Mucosa of descending colon (tissue), 3 donors: ENCODE results near the gene IL1RN. TPM values are rescaled to one million over a fixed set of nuclear protein-coding genes. Genes with fewer than 3 reads are reported as not detected.

Source experiments
- ATAC-seq: fragments of 200-7000 bp; cut with Tn5 transposase; one replicate; pipeline ENCODE4 v1.9.1; 2020; ENCODE audit warnings: mild to moderate bottlenecking, moderate library complexity
- DNase-seq, 3 donors: peaks; one replicate each; pipeline ENCODE4 v3.0.0-alpha.2; 2020
- H3K36me3 ChIP-seq: fragments of 200-600 bp; one replicate; pipeline ENCODE4 v1.8.0; 2021; ENCODE audit warnings: low read depth, mild to moderate bottlenecking
- H3K4me1 ChIP-seq: fragments of 200-600 bp; one replicate; pipeline ENCODE4 v1.8.0; 2021; ENCODE audit warnings: low read depth, mild to moderate bottlenecking
- H3K4me3 ChIP-seq: fragments of 200-600 bp; one replicate; pipeline ENCODE4 v1.8.0; 2021; ENCODE audit warnings: mild to moderate bottlenecking
- H3K9me3 ChIP-seq: fragments of 200-600 bp; one replicate; pipeline ENCODE4 v1.8.0; 2021; ENCODE audit warnings: mild to moderate bottlenecking
- CTCF ChIP-seq: fragments of 200-600 bp; IDR thresholded peaks from one replicate; pipeline ENCODE4 v1.8.0; 2022; ENCODE audit warnings: antibody characterized with exemption, mild to moderate bottlenecking
- intact Hi-C, 2 donors: fragments of 100-400 bp; cut with DNase I in 1 of 2; cut with micrococcal nuclease in 1 of 2; formaldehyde crosslinking; loops; one replicate each; pipeline versions ENCODE4 v1.11.0 to v1.11.1; 2022; cut with DNase I, micrococcal nuclease
- total RNA-seq, 3 donors: library from RNA; stranded (reverse); fragmentation: NEBNext Ultra II Directional in 2 of 3; extraction: Animal tissue kit (Norgen Biotek cat#: 25700) in 2 of 3; gene quantifications; one replicate each; pipeline versions ENCODE4 v1.2.1 to v1.2.4, GENCODE V29; 2021 to 2023
- donor health status: DM: no; HTN: no; CAD: no; lungs with moderate emphysema.
- donor health status: DM: no; HTN: no; CAD: no.
- donor health status: DM: no; HTN: yes; CAD: no.

Gene IL1RN
- total RNA-seq, 3 donors from 2014 or later, result 0.17 to 11.9 (median 0.76) TPM

DNA sequence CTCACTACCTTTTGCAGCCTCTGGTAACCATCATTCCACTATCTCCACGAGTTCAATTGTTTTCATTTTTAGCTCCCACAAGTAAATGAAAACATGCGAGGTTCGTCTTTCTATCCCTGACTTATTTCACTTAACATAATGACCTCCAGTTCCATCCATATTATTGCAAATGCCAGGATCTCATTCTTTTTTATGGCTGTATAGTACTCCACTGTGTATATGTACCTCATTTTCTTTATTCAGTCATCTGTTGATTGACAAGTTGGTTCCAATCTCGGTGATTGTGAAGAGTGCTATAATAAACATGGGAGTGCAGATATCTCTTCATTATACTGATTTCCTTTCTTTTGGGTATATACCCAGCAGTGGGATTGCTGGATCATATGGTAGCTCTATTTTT, 16.9 kb downstream of the IL1RN start:
- no peak for TF ChIP-seq CTCF
- H3K4me3 ChIP-seq, result no peak overlapping the region

GRCh38 chr2:113148606-113149552, 21.5 kb downstream of the IL1RN start:
- TF ChIP-seq CTCF, result no peak
- ATAC-seq, result peak; percentile 35
- Histone ChIP-seq H3K9me3 (no peaks in the 10 kb centered on the region), H3K36me3 (no peaks in the 10 kb centered on the region), H3K4me1 (no peaks in the 10 kb centered on the region), H3K4me3 (no peak overlapping the region)
- intact Hi-C loops, result no loop called here
- DNase-seq, result no peak

More for the DNA sequence above, 16.9 kb downstream of the IL1RN start:
- DNase-seq (no peak), ATAC-seq (no peak)
- Histone ChIP-seq H3K4me1 (no peaks in the 10 kb centered on the region), H3K36me3 (no peaks in the 10 kb centered on the region), H3K9me3 (no peaks in the 10 kb centered on the region)
- intact Hi-C loops, result no loop called here

DNA sequence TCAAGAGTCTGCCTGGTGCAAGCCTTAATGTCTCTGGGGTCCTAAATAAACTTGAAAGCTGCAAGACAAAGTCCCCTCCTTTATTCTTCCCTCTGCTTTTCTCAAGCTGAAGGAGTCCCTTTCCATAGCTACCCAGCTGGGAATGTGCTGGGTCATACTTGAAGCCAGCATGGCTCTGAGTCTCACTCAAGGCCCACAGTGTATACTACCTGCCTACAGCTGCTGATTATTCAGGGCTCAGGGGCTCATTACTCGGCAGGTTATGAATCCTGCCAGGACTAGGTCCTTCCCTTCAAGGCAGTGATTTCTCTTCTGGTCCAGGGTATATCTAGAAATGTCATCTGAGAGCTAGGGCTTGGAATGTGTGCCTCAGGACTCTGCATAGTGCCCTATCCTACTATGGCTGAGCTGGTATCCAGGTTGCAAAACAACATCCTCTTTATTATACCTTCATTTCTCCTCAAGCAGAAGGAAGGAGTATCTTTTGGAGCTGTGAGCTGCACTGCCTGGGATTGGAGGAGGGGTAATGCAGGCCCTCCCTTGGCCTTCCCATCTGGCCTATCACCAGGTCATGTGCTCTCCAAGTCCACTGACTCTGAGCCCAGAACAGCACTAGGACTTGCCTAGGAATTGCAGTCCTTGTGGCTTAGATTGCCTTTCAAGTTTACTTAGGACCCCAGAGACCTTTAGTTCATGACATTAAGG, 22.3 kb downstream of the IL1RN start:
- intact Hi-C loops, result no loop called here
- H3K36me3 ChIP-seq, result no peaks in the 10 kb centered on the region
- no peaks in the 10 kb centered on the region for H3K4me1 ChIP-seq
- TF ChIP-seq CTCF, result no peak
- no peak for ATAC-seq
- H3K9me3 ChIP-seq, result no peaks in the 10 kb centered on the region
- H3K4me3 ChIP-seq, result no peak overlapping the region
- no peak for DNase-seq

DNA sequence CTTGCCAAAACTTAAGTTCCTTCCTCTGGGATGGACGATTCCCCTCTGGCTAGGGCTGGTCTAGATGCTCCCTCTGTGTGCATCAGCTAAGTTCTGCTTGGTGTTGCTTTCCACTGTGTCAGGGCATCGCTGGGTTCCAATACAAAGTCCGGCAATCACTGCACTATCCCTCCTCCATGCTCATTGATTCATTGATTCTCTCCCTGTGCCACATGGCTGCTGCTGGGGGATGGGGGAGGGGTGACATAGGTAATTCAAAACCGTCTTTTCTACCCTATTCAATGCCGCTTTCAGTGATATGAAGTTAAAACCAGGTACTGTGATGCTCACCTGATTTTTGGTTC, 22.8 kb downstream of the IL1RN start:
- TF ChIP-seq CTCF, result no peak
- no peak for ATAC-seq
- Histone ChIP-seq H3K9me3 (no peaks in the 10 kb centered on the region), H3K4me1 (no peaks in the 10 kb centered on the region), H3K36me3 (no peaks in the 10 kb centered on the region), H3K4me3 (no peak overlapping the region)
- no peak for DNase-seq
- intact Hi-C loops, result no loop called here

DNA sequence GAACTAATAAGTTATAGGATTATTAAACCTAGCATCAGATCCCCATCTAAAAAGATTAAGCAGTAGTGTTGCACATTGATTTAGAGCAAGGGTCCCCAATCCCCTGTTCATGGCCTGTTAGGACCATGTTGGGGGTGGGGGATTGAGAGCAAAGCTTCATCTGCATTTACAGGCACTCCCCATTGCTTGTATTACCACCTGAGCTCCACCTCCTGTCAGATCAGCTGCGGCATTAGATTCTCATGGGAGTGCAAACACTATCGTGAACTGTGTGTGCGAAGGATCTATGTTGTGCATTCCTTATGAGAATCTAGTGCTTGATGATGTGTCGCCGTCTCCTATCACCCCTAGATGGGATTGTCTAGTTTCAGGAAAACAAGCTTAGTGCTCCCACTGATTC, 27.9 kb downstream of the IL1RN start:
- Histone ChIP-seq H3K9me3 (no peaks in the 10 kb centered on the region), H3K4me1 (peaks cover 18% of the 10 kb centered on the region), H3K36me3 (no peaks in the 10 kb centered on the region), H3K4me3 (no peak overlapping the region)
- no peak for TF ChIP-seq CTCF
- intact Hi-C loops, result no loop called here
- peak in 1 of 3 donors; percentile 0 for DNase-seq
- ATAC-seq, result no peak
